ENCODE results near the gene GADD45G.

GADD45G gene

GRCh38 chr9:89649039-89649691, 44.4 kb downstream of the GADD45G start:
- H3K27ac ChIP-seq (ENCODE audit: low read depth, low read length): no peak overlapping the region
- no peak overlapping the region for H3K9ac ChIP-seq (ENCODE audit: low read depth in 1 of 2, low read length in 2 of 2)
- no peaks in the 10 kb centered on the region for H3K36me3 ChIP-seq (ENCODE audit: control insufficient read depth in 1 of 2, insufficient read depth in 2 of 2, low read length in 2 of 2)
- no peaks in the 10 kb centered on the region for H3K27me3 ChIP-seq (ENCODE audit: control insufficient read depth in 1 of 2, insufficient read depth in 2 of 2, low read length in 2 of 2)
- no peak overlapping the region for H3K4me3 ChIP-seq (ENCODE audit: low read depth in 1 of 2, low read length in 2 of 2)
- no peaks in the 10 kb centered on the region for H3K4me1 ChIP-seq (ENCODE audit: control insufficient read depth in 1 of 2, insufficient read depth in 2 of 2, low read length in 2 of 2)
- H3K9me3 ChIP-seq (ENCODE audit: control insufficient read depth in 1 of 2, low read length in 2 of 2): no peaks in the 10 kb centered on the region

GRCh38 chr9:89654025-89654662, 49.3 kb downstream of the GADD45G start:
- Histone ChIP-seq H3K9me3 (ENCODE audit: control insufficient read depth in 1 of 2, low read length in 2 of 2) (no peaks in the 10 kb centered on the region), H3K9ac (ENCODE audit: low read depth in 1 of 2, low read length in 2 of 2) (no peak overlapping the region), H3K27ac (ENCODE audit: low read depth, low read length) (no peak overlapping the region)

GRCh38 chr9:89655056-89655989, 50.5 kb downstream of the GADD45G start:
- Histone ChIP-seq H3K36me3 (ENCODE audit: control insufficient read depth in 1 of 2, insufficient read depth in 2 of 2, low read length in 2 of 2) (no peaks in the 10 kb centered on the region), H3K9ac (ENCODE audit: low read depth in 1 of 2, low read length in 2 of 2) (no peak overlapping the region), H3K9me3 (ENCODE audit: control insufficient read depth in 1 of 2, low read length in 2 of 2) (no peaks in the 10 kb centered on the region), H3K4me1 (ENCODE audit: control insufficient read depth in 1 of 2, insufficient read depth in 2 of 2, low read length in 2 of 2) (peaks cover 18 to 19% of the 10 kb centered on the region in 2 donors), H3K27me3 (ENCODE audit: control insufficient read depth in 1 of 2, insufficient read depth in 2 of 2, low read length in 2 of 2) (no peaks in the 10 kb centered on the region), H3K4me3 (ENCODE audit: low read depth in 1 of 2, low read length in 2 of 2) (no peak overlapping the region), H3K27ac (ENCODE audit: low read depth, low read length) (no peak overlapping the region)

More at GRCh38 chr9:89654025-89654662, 49.3 kb downstream of the GADD45G start:
- Histone ChIP-seq H3K36me3 (ENCODE audit: control insufficient read depth in 1 of 2, insufficient read depth in 2 of 2, low read length in 2 of 2) (no peaks in the 10 kb centered on the region), H3K4me1 (ENCODE audit: control insufficient read depth in 1 of 2, insufficient read depth in 2 of 2, low read length in 2 of 2) (peaks cover 13% of the 10 kb centered on the region in 2 donors), H3K4me3 (ENCODE audit: low read depth in 1 of 2, low read length in 2 of 2) (no peak overlapping the region), H3K27me3 (ENCODE audit: control insufficient read depth in 1 of 2, insufficient read depth in 2 of 2, low read length in 2 of 2) (no peaks in the 10 kb centered on the region)

Data from duodenal mucosa (tissue), 2 donors.